IMR-90 (cell line): ENCODE results near the gene TRIM6. TPM values are rescaled to one million over a fixed set of nuclear protein-coding genes. Genes with fewer than 3 reads are reported as not detected.

Source experiments
- ATAC-seq: fragments of 200-7000 bp; cut with Tn5 transposase; 2 replicates; pipeline ENCODE4 v1.9.1; 2020; ENCODE audit warnings: low read depth, mild to moderate bottlenecking, moderate library complexity
- BruUV-seq: library from RNA; stranded (reverse); fragments of 400-500 nt; replicated peaks from 2 replicates; lab custom pipeline; 2021; lab: Mats Ljungman, UMichigan
- CTCF ChIA-PET: fragments of 300-600 bp; formaldehyde crosslinking; extraction: SDS; loops from one replicate; lab custom pipeline; 2021; ENCODE audit warnings: antibody characterized with exemption; lab: Yijun Ruan, JAX
- POLR2A ChIA-PET: fragments of 300-600 bp; sonication (Branson Sonifier 250); formaldehyde crosslinking; loops from one replicate; lab custom pipeline; 2022; ENCODE audit warnings: antibody characterized with exemption; ENCODE audit not compliant: unreplicated experiment; lab: Charles Lee
- DNase-seq: peaks from one replicate; pipeline ENCODE4 v3.0.0; 2013
- H2AFZ ChIP-seq: replicated peaks from 2 replicates; pipeline ENCODE3; 2013; ENCODE audit warnings: low read length, mild to moderate bottlenecking; ENCODE audit not compliant: poor library complexity
- H2AK5ac ChIP-seq: 2 replicates; pipeline ENCODE4 v1.6.1; 2013; ENCODE audit warnings: low read depth, low read length, inconsistent platforms
- H2AK9ac ChIP-seq: replicated peaks from 2 replicates; pipeline ENCODE3; 2013; ENCODE audit warnings: mild to moderate bottlenecking, low read depth, low read length, moderate library complexity; ENCODE audit not compliant: poor library complexity
- H2BK120ac ChIP-seq: 2 replicates; pipeline ENCODE4 v1.6.1; 2013; ENCODE audit warnings: low read depth, low read length, inconsistent platforms
- H2BK15ac ChIP-seq: 3 replicates; pipeline ENCODE4 v1.6.1; 2013; ENCODE audit warnings: low read depth, low read length, inconsistent platforms
- H2BK20ac ChIP-seq: 2 replicates; pipeline ENCODE4 v1.6.1; 2013; ENCODE audit warnings: low read depth, mild to moderate bottlenecking, inconsistent platforms, low read length, moderate library complexity
- H2BK5ac ChIP-seq: 2 replicates; pipeline ENCODE4 v1.6.1; 2013; ENCODE audit warnings: mild to moderate bottlenecking, low read depth, low read length, inconsistent platforms; ENCODE audit not compliant: poor library complexity, severe bottlenecking
- H3K14ac ChIP-seq: replicated peaks from 2 replicates; pipeline ENCODE4 v1.6.1; 2013; ENCODE audit warnings: low read depth, low read length, inconsistent platforms
- H3K18ac ChIP-seq: 2 replicates; pipeline ENCODE4 v1.6.1; 2013; ENCODE audit warnings: low read depth, low read length, control low read depth
- H3K23ac ChIP-seq: 2 replicates; pipeline ENCODE4 v1.6.1; 2013; ENCODE audit warnings: low read depth, low read length, inconsistent platforms
- H3K27ac ChIP-seq: 2 replicates; pipeline ENCODE4 v1.5.1; 2013; ENCODE audit warnings: mild to moderate bottlenecking, control low read depth, low read length; ENCODE audit not compliant: insufficient read depth
- H3K27me3 ChIP-seq: 2 replicates; pipeline ENCODE4 v1.6.1; 2013; ENCODE audit warnings: low read length; ENCODE audit not compliant: control insufficient read depth, insufficient read depth
- H3K36me3 ChIP-seq: 2 replicates; pipeline ENCODE4 v1.6.1; 2013; ENCODE audit warnings: low read length, mixed read lengths; ENCODE audit not compliant: control insufficient read depth, insufficient read depth
- H3K4ac ChIP-seq: 2 replicates; pipeline ENCODE4 v1.6.1; 2013; ENCODE audit warnings: low read depth, low read length, inconsistent platforms
- H3K4me1 ChIP-seq: 2 replicates; pipeline ENCODE4 v1.6.1; 2013; ENCODE audit warnings: low read length, mixed read lengths; ENCODE audit not compliant: control insufficient read depth, insufficient read depth
- H3K4me2 ChIP-seq: 2 replicates; pipeline ENCODE4 v1.6.1; 2013; ENCODE audit warnings: low read depth, mild to moderate bottlenecking, control low read depth, low read length, moderate library complexity
- H3K4me3 ChIP-seq: 2 replicates; pipeline ENCODE4 v1.5.1; 2013; ENCODE audit warnings: low read depth, mild to moderate bottlenecking, control low read depth, low read length, moderate library complexity; ENCODE audit not compliant: insufficient read depth
- H3K56ac ChIP-seq: 2 replicates; pipeline ENCODE4 v1.6.1; 2013; ENCODE audit warnings: low read length, inconsistent platforms; ENCODE audit not compliant: insufficient read depth; ENCODE audit errors: extremely low read depth
- H3K79me1 ChIP-seq, 2 experiments: 2 replicates each; pipeline ENCODE4 v1.6.1; 2013; ENCODE audit warnings: low read length in 2 of 2, inconsistent platforms in 1 of 2, low read depth in 1 of 2
- H3K9ac ChIP-seq: 2 replicates; pipeline ENCODE4 v1.6.1; 2013; ENCODE audit warnings: low read depth, low read length, control low read depth
- H3K9me1 ChIP-seq: 2 replicates; pipeline ENCODE4 v1.6.1; 2013; ENCODE audit warnings: low read length, inconsistent platforms; ENCODE audit not compliant: insufficient read depth
- H3K9me3 ChIP-seq: 2 replicates; pipeline ENCODE4 v1.6.1; 2013; ENCODE audit warnings: low read length; ENCODE audit not compliant: control insufficient read depth, insufficient read depth
- H4K20me1 ChIP-seq: 2 replicates; pipeline ENCODE4 v1.6.1; 2013; ENCODE audit warnings: low read length, inconsistent platforms; ENCODE audit not compliant: insufficient read depth
- H4K5ac ChIP-seq: 2 replicates; pipeline ENCODE4 v1.6.1; 2013; ENCODE audit warnings: mild to moderate bottlenecking, low read depth, low read length, control low read depth
- H4K8ac ChIP-seq, 2 experiments: 2 replicates each; pipeline ENCODE4 v1.6.1; 2013; ENCODE audit warnings: low read depth in 2 of 2, low read length in 2 of 2, control low read depth in 1 of 2, inconsistent platforms in 1 of 2
- H4K91ac ChIP-seq: 2 replicates; pipeline ENCODE4 v1.6.1; 2013; ENCODE audit warnings: low read depth, low read length, inconsistent platforms; ENCODE audit not compliant: insufficient read depth
- CEBPB ChIP-seq: IDR thresholded peaks from 2 replicates; pipeline ENCODE4 v1.6.1; 2012; ENCODE audit warnings: low read depth, low read length, improper control_type of control experiment
- CHD1 ChIP-seq: IDR thresholded peaks from 2 replicates; pipeline ENCODE4 v1.6.1; 2012; ENCODE audit warnings: low read depth, low read length, improper control_type of control experiment
- MAFK ChIP-seq: IDR thresholded peaks from 2 replicates; pipeline ENCODE4 v1.6.1; 2012; ENCODE audit warnings: low read depth, low read length, improper control_type of control experiment
- NFE2L2 ChIP-seq: fragments of 150-350 bp; IDR thresholded peaks from 2 replicates; pipeline ENCODE4 v1.6.1; 2016; ENCODE audit warnings: low read depth, mild to moderate bottlenecking, low read length
- RAD21 ChIP-seq: IDR thresholded peaks from 2 replicates; pipeline ENCODE4 v1.6.1; 2012; ENCODE audit warnings: low read length, improper control_type of control experiment
- RCOR1 ChIP-seq: IDR thresholded peaks from 2 replicates; pipeline ENCODE4 v1.6.1; 2012; ENCODE audit warnings: mild to moderate bottlenecking, low read length, improper control_type of control experiment; ENCODE audit not compliant: insufficient replicate concordance
- RFX5 ChIP-seq: IDR thresholded peaks from 2 replicates; pipeline ENCODE4 v1.8.0; 2012; ENCODE audit warnings: low read depth, mild to moderate bottlenecking, low read length, moderate library complexity
- SMC3 ChIP-seq: fragments of 150-350 bp; IDR thresholded peaks from 2 replicates; pipeline ENCODE4 v1.6.1; 2016; ENCODE audit warnings: low read depth, mild to moderate bottlenecking, antibody characterized with exemption, low read length, moderate library complexity
- dilution Hi-C: fragments of 300-500 bp; cut with HindIII; formaldehyde crosslinking; loops from one replicate; pipeline ENCODE4 v1.14.3; 2018; ENCODE audit warnings: low sequenced_read_pairs; ENCODE audit not compliant: unreplicated experiment
- in situ Hi-C: fragments of 300-500 bp; cut with MboI; formaldehyde crosslinking; loops from 3 replicates; pipeline ENCODE4 v1.14.3; 2019; ENCODE audit warnings: low sequenced_read_pairs, inconsistent platforms, mixed read lengths
- intact Hi-C: fragments of 100-400 bp; cut with micrococcal nuclease; formaldehyde crosslinking; loops from 2 replicates; pipeline ENCODE4 v1.10.0; 2022
- polyA plus RNA-seq, 3 experiments: library from polyadenylated mRNA; depleted of rRNA; stranded (reverse); fragments of >200 nt; gene quantifications; 2 replicates each; pipeline ENCODE4 v1.2.3, GENCODE V29; 2012; ENCODE audit warnings: low replicate concordance in 1 of 3
- total RNA-seq: library from RNA; depleted of rRNA; stranded (reverse); fragments of >200 nt; gene quantifications from 2 replicates; pipeline ENCODE4 v1.2.3, GENCODE V29; 2012
- TF ChIP-seq, protein P1 (sequence below): fragments of 150-350 bp; IDR thresholded peaks from 2 replicates; pipeline ENCODE4 v1.6.1; 2017; ENCODE audit warnings: mild to moderate bottlenecking, antibody characterized with exemption, low read length, low read depth
- TF ChIP-seq, protein P2 (sequence below): fragments of 150-350 bp; IDR thresholded peaks from 2 replicates; pipeline ENCODE4 v1.6.1; 2016; ENCODE audit warnings: low read depth, mild to moderate bottlenecking, low read length, moderate library complexity, borderline replicate concordance

TRIM6 gene
- total and polyA plus RNA-seq, 2 of the 4 experiments (the other 2 are of a cell fraction), result 3.9 to 4.7 TPM

DNA sequence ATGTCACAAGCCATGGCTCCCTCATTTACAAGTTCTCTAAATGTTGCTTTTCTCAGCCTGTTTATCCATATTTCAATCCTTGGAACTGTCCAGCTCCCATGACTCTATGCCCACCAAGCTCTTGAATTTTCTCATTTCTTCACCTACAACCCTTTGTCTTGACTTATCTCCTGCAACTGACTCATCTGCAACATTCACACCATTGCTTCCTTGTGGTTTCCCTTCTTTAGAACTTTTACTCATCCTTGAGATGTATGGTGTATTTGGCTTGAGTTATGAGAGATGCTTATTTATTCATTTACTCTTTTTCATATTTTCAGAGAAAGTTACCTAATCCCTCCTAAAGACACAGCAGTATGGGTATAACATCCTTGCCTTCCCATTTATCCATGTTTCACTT lies 47.1 kb downstream of the TRIM6 start:
- TF ChIP-seq MAFK (no peak), RAD21 (no peak), CEBPB (no peak), RCOR1 (no peak), CHD1 (no peak), SMC3 (no peak), RFX5 (no peak), NFE2L2 (no peak)
- TF ChIP-seq, protein P1, sequence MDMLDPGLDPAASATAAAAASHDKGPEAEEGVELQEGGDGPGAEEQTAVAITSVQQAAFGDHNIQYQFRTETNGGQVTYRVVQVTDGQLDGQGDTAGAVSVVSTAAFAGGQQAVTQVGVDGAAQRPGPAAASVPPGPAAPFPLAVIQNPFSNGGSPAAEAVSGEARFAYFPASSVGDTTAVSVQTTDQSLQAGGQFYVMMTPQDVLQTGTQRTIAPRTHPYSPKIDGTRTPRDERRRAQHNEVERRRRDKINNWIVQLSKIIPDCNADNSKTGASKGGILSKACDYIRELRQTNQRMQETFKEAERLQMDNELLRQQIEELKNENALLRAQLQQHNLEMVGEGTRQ, result no peak
- TF ChIP-seq, protein P2, sequence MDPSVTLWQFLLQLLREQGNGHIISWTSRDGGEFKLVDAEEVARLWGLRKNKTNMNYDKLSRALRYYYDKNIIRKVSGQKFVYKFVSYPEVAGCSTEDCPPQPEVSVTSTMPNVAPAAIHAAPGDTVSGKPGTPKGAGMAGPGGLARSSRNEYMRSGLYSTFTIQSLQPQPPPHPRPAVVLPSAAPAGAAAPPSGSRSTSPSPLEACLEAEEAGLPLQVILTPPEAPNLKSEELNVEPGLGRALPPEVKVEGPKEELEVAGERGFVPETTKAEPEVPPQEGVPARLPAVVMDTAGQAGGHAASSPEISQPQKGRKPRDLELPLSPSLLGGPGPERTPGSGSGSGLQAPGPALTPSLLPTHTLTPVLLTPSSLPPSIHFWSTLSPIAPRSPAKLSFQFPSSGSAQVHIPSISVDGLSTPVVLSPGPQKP, result no peak
- Histone ChIP-seq H2BK15ac (no peak overlapping the region), H4K91ac (no peak overlapping the region), H3K4me2 (no peak overlapping the region), H4K20me1 (no peaks in the 10 kb centered on the region), H3K14ac (no peak overlapping the region), H4K5ac (no peak overlapping the region), H3K56ac (no peak overlapping the region), H3K18ac (no peak overlapping the region), H2AK5ac (no peak overlapping the region), H2BK20ac (no peak overlapping the region), H4K8ac (no peak overlapping the region), H3K9ac (no peak overlapping the region), H2BK120ac (no peak overlapping the region), H3K79me1 (no peaks in the 10 kb centered on the region), H3K27ac (no peak overlapping the region), H3K27me3 (no peaks in the 10 kb centered on the region), H2AFZ (no peak overlapping the region), H3K36me3 (peaks cover 3% of the 10 kb centered on the region), H3K9me3 (no peaks in the 10 kb centered on the region), H3K4me1 (0 out of 2 replicates have a peak, but pooled peaks cover 1% of the 10 kb centered on the region), H3K23ac (no peak overlapping the region), H3K9me1 (no peaks in the 10 kb centered on the region), H3K4me3 (no peak overlapping the region), H2BK5ac (no peak overlapping the region), H3K4ac (no peak overlapping the region), H2AK9ac (no peak overlapping the region)
- DNase-seq (no peak), ATAC-seq (no peak)
- ChIA-PET CTCF (no interaction called here), POLR2A (interaction anchor here (0.5 kb wide), 1 partner anchor 9 kb away, joined by 3 read pairs; no protein-coding TSS in a partner anchor)
- BruUV-seq, result TSS peak; percentile 77
- in situ Hi-C loops (no loop called here), dilution Hi-C loops (no loop called here), intact Hi-C loops (no loop called here)
